ENCODE data around the gene LARP1.
A peak's percentile ranks its signal among the peaks of the same experiment; 100 is the strongest.
"Not testable (repeated sequence)": the region's sequence is repeated elsewhere in the genome, so short reads cannot be mapped to it uniquely, and the experiment has no call there.

LARP1 gene

GRCh38 chr5:154734370-154735248 lies 20.6 kb upstream of the LARP1 start:
- DNase-seq (ENCODE audit: low read depth, low spot score): no peak

GRCh38 chr5:154735362-154735761 lies 19.8 kb upstream of the LARP1 start:
- DNase-seq (ENCODE audit: low read depth, low spot score): not testable (repeated sequence)

DNA sequence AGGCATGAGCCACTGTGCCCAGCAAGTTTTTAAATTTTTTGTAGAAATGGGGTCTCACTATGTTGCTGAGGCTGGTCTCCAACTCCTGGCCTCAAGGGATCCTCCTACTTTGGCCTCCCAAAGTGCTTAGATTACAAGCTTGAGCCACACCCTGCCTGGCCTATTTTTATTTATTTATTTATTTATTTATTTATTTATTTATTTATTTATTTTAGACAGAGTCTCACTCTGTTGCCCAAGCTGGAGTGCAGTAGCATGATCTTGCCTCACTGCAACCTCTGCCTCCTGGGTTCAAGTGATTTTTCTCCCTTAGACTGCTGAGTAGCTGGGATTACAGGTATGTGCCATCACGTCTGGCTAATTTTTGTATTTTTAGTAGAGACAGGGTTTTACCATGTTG lies 18.8 kb upstream of the LARP1 start:
- not testable (repeated sequence) for DNase-seq (ENCODE audit: low read depth, low spot score)

GRCh38 chr5:154737667-154738320 lies 17.4 kb upstream of the LARP1 start:
- DNase-seq (ENCODE audit: low read depth, low spot score): no peak

- no peak for DNase-seq (ENCODE audit: low read depth, low spot score)
Observed at GRCh38 chr5:154740483-154740882, 14.7 kb upstream of the LARP1 start.

DNA sequence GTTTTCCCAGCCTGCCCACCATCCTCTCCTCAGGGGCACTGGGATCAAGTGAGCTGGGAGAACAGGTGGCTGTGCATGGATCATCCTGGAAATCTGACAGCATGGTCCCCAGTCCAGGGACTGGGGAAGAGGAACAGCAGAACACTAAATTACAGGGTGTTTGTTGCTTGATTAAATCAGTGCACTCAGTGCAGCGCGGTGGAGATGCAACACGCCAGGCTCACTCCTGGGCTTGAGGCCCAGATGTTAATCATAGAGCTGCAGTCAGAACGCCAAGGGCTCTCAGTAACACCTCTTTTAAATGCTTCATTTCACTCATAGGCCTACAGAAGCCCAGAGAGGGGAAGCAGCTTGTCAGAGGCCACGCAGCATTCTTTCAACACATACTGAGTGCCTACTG lies 14.2 kb upstream of the LARP1 start:
- no peak for DNase-seq (ENCODE audit: low read depth, low spot score)

- no peak for DNase-seq (ENCODE audit: low read depth, low spot score)
Observed at GRCh38 chr5:154741415-154741814, 13.8 kb upstream of the LARP1 start.

GRCh38 chr5:154743812-154744211 lies 11.4 kb upstream of the LARP1 start:
- DNase-seq (ENCODE audit: low read depth, low spot score): no peak

- DNase-seq (ENCODE audit: low read depth, low spot score): no peak
Observed at GRCh38 chr5:154745349-154745748, 9.8 kb upstream of the LARP1 start.

GRCh38 chr5:154749491-154749890 lies 5.7 kb upstream of the LARP1 start:
- no peak for DNase-seq (ENCODE audit: low read depth, low spot score)

- not testable (repeated sequence) for DNase-seq (ENCODE audit: low read depth, low spot score)
Observed at GRCh38 chr5:154750641-154751040, 4.5 kb upstream of the LARP1 start.

GRCh38 chr5:154751854-154752253 lies 3.3 kb upstream of the LARP1 start:
- DNase-seq (ENCODE audit: low read depth, low spot score): no peak

- DNase-seq (ENCODE audit: low read depth, low spot score): no peak
Observed at GRCh38 chr5:154753792-154754191, 1.4 kb upstream of the LARP1 start.

DNA sequence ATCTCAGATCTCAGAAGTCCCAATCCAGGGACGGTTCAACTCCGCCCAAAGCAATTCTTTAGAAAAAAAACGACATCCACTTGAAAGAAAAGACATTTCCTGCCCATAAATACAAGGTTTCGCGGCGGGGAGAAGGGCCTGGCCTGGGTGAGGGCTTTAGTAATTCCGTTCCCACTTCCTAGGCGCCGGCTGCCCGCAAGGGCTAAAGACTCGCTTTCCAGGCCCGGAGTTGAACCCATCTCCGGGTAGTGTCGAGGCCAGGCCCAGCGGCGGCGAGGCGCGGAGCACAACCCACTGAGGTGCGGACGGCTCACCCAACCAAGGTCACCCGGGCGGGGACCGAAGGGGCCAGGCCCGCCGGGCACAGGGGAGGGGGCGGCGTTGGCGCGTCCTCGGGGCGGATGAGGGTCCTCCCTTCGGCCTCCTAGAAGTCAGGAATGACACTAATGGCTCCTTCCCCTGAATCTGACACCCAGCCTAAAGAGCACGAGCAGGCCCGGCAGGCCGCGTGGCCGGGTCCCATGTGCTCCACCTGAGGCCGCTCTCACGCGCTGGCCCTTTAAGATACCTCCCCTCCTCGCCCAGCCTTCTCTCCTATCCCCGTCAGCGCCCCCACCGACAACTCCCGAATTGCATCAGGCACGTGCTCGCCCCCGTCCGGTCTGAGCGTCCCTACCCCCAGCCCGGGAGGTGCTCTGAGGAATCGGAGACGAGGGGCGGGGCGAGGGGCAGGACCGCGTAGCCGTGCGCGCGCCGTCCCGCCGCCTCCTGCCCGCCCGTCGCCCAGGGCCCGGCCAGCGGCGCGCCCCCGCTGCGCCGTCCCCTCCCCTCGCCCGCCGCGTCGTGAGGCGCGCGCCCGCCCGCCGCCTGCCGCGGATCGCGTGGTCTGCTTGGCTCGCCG lies 467 bp upstream of the LARP1 start:
- DNase-seq (ENCODE audit: low read depth, low spot score): peak; percentile 99

DNA sequence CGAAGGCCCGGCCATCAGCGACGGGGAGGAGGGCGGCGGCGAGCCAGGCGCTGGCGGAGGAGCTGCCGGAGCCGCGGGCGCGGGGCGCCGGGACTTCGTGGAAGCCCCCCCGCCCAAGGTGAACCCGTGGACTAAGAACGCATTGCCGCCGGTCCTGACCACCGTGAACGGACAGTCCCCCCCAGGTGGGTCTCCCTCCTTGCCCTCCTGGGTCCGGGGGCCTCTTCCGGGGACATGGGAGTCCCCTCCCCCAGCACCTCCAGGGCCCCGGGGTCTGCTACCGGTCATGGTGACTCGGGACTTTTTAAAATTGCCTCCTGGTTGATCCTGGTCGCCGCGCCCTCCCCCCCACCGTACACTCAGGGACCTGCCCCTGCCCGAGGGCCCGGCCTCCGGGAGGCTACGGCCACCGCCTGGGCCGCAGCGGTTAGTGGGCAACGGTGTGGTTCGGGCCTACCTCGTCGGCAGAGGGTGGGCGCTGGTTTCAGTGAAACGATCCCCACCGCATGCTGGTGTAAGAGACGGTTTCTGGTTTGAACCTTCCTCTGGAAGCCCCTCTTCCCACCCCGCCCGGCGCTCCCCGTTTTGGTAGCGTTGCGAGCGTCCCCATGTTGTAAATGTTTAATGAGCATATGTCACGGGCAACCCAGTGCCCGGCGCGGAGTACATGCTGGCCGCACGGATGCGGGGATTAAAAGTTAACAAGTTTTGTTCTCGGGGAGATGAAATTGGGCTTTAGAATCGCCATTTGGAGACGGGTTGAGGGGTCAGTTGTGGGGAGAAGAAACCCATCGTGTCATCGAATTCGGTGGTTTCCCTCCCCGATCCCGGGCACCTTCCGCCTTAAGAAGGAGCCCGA lies 1.1 kb downstream of the LARP1 start:
- peak; percentile 13 for DNase-seq (ENCODE audit: low read depth, low spot score)

GRCh38 chr5:154756868-154757813 lies 2.0 kb downstream of the LARP1 start:
- peak; percentile 15 for DNase-seq (ENCODE audit: low read depth, low spot score)

GRCh38 chr5:154757814-154758406 lies 2.7 kb downstream of the LARP1 start:
- DNase-seq (ENCODE audit: low read depth, low spot score): peak; percentile 15

GRCh38 chr5:154758493-154758892 lies 3.3 kb downstream of the LARP1 start:
- no peak for DNase-seq (ENCODE audit: low read depth, low spot score)

- no peak for DNase-seq (ENCODE audit: low read depth, low spot score)
Observed at GRCh38 chr5:154758977-154759376, 3.8 kb downstream of the LARP1 start.

Measured in activated CD4-positive, CD25-positive, alpha-beta regulatory T cell treated with anti-CD3 and anti-CD28 coated beads, Interleukin-2, amount 50 U/mL, for 16 hours (primary cell).